ENCODE data around the gene L3MBTL4. TPM values are rescaled to one million over a fixed set of nuclear protein-coding genes. Genes with fewer than 3 reads are reported as not detected.
"Not testable (repeated sequence)": the region's sequence is repeated elsewhere in the genome, so short reads cannot be mapped to it uniquely, and the experiment has no call there.

L3MBTL4 gene
- total and polyA plus RNA-seq, 9 of the 15 experiments (the other 6 are each of a cell fraction or from before 2014, with no cell fraction given), result not detected

GRCh38 chr18:6139007-6139406 is 275.7 kb downstream of the L3MBTL4 start:
- H3K9me3 ChIP-seq (replicated peaks; ENCODE audit: control insufficient read depth, insufficient read depth, low read depth, low read length), result no peaks in the 10 kb centered on the region
- CTCF ChIA-PET (ENCODE audit: low intra/inter-chr PET ratio), result no interaction called here
- H3K4me2 ChIP-seq (ENCODE audit: insufficient read depth, low read length), result no peak overlapping the region
- no TSS peak for BruUV-seq (replicated peaks)
- H3K79me2 ChIP-seq (ENCODE audit: control insufficient read depth, insufficient read depth, low read length), result no peaks in the 10 kb centered on the region
- no peaks in the 10 kb centered on the region for H4K20me1 ChIP-seq (replicated peaks; ENCODE audit: control insufficient read depth, insufficient read depth, low read length)
- POLR2A ChIA-PET, result no interaction called here
- FAIRE-seq (no peak), DNase-seq (ENCODE audit: extremely low read depth in 1 of 4, low spot score in 3 of 4) (no peak), ATAC-seq (no peak)
- no peak overlapping the region for H2AFZ ChIP-seq (ENCODE audit: low read depth, low read length)
- no peak overlapping the region for H3K9ac ChIP-seq (ENCODE audit: insufficient read depth in 1 of 2, low read depth in 2 of 2, low read length in 2 of 2)
- H3K4me3 ChIP-seq, result no peak overlapping the region
- no peaks in the 10 kb centered on the region for H3K4me1 ChIP-seq (replicated peaks in 1 of 2; ENCODE audit: control insufficient read depth in 2 of 2, insufficient read depth in 2 of 2, low read length in 2 of 2)
- in situ Hi-C loops (cut with MboI), result no loop called here
- no peaks in the 10 kb centered on the region for H3K9me1 ChIP-seq (ENCODE audit: control insufficient read depth, insufficient read depth, low read length)
- no peaks in the 10 kb centered on the region for H3K36me3 ChIP-seq (ENCODE audit: control insufficient read depth, insufficient read depth, low read length)
- H3K27me3 ChIP-seq (ENCODE audit: control insufficient read depth in 2 of 2, insufficient read depth in 2 of 2, low read length in 2 of 2), result no peaks in the 10 kb centered on the region
- no peak for TF ChIP-seq TAF15 (IDR thresholded peaks at IDR 0.05; ENCODE audit: low read depth, low read length)
- no peak for TF ChIP-seq FOXO4 (CRISPR knock-in tag; IDR thresholded peaks at IDR 0.05)
- no peak for TF ChIP-seq MED1 (CRISPR knock-in tag; IDR thresholded peaks at IDR 0.05; ENCODE audit: borderline replicate concordance)
- TF ChIP-seq ZC3H11A (IDR thresholded peaks at IDR 0.05; ENCODE audit: low read depth, low read length), result no peak
- TF ChIP-seq ZNF785 (CRISPR knock-in tag; IDR thresholded peaks at IDR 0.05), result no peak
- TF ChIP-seq FOS (IDR thresholded peaks at IDR 0.05; ENCODE audit: extremely low read depth, insufficient read length), result no peak
- no peak for TF ChIP-seq RAD51 (IDR thresholded peaks at IDR 0.05; ENCODE audit: borderline replicate concordance, low read depth)
- no peak for TF ChIP-seq XRCC5 (IDR thresholded peaks at IDR 0.05; ENCODE audit: low read depth, low read length)
- TF ChIP-seq RERE (CRISPR knock-in tag; IDR thresholded peaks at IDR 0.05; ENCODE audit: borderline replicate concordance), result no peak
- TF ChIP-seq ARHGAP35 (IDR thresholded peaks at IDR 0.05; ENCODE audit: partially characterized antibody), result no peak
- TF ChIP-seq GATAD2B (IDR thresholded peaks at IDR 0.05; ENCODE audit: borderline replicate concordance), result no peak
- no peak for TF ChIP-seq COPS2 (conservative IDR thresholded peaks at IDR 0.05)
- intact Hi-C loops (cut with micrococcal nuclease), result no loop called here
- WGBS (ENCODE audit: insufficient coverage, low coverage, missing lambda C conversion rate), result 0% methylated on average over 3 of the region's 3 CpGs
- no peak overlapping the region for H3K27ac ChIP-seq (ENCODE audit: extremely low read depth, low read depth, low read length)

GRCh38 chr18:6135901-6136300 is 278.8 kb downstream of the L3MBTL4 start:
- H4K20me1 ChIP-seq (replicated peaks; ENCODE audit: control insufficient read depth, insufficient read depth, low read length); H3K4me3 ChIP-seq; in situ Hi-C loops (cut with MboI); FAIRE-seq; BruUV-seq (replicated peaks); POLR2A ChIA-PET; CTCF ChIA-PET (ENCODE audit: low intra/inter-chr PET ratio); H3K9me1 ChIP-seq (ENCODE audit: control insufficient read depth, insufficient read depth, low read length); H2AFZ ChIP-seq (ENCODE audit: low read depth, low read length); H3K9ac ChIP-seq (ENCODE audit: insufficient read depth in 1 of 2, low read depth in 2 of 2, low read length in 2 of 2); H3K79me2 ChIP-seq (ENCODE audit: control insufficient read depth, insufficient read depth, low read length); DNase-seq (ENCODE audit: extremely low read depth in 1 of 4, low spot score in 3 of 4); H3K27me3 ChIP-seq (ENCODE audit: control insufficient read depth in 2 of 2, insufficient read depth in 2 of 2, low read length in 2 of 2); H3K4me2 ChIP-seq (ENCODE audit: insufficient read depth, low read length); intact Hi-C loops (cut with micrococcal nuclease); H3K9me3 ChIP-seq (replicated peaks; ENCODE audit: control insufficient read depth, insufficient read depth, low read depth, low read length); H3K4me1 ChIP-seq (replicated peaks in 1 of 2; ENCODE audit: control insufficient read depth in 2 of 2, insufficient read depth in 2 of 2, low read length in 2 of 2); H3K36me3 ChIP-seq (ENCODE audit: control insufficient read depth, insufficient read depth, low read length); ATAC-seq; H3K27ac ChIP-seq (ENCODE audit: extremely low read depth, low read depth, low read length): not testable (repeated sequence)
- WGBS (ENCODE audit: insufficient coverage, low coverage, missing lambda C conversion rate), result 0% methylated on average over 1 of the region's 1 CpG

Data from K562 (cell line).